Karpas-422 (cell line): ENCODE measurements around the gene FIBIN. TPM values are rescaled to one million over a fixed set of nuclear protein-coding genes. Genes with fewer than 3 reads are reported as not detected.

ENCODE experiments used
- DNase-seq: peaks from one replicate; pipeline ENCODE4 v3.0.0-alpha.2; 2015
- H2AFZ ChIP-seq: fragments of 200-600 bp; sonication (generic); 2 replicates; pipeline ENCODE4 v1.6.1; 2014; ENCODE audit warnings: antibody characterized with exemption, low read length, mixed read lengths
- H3K27ac ChIP-seq: fragments of 200-600 bp; sonication (generic); 2 replicates; pipeline ENCODE4 v1.5.1; 2014; ENCODE audit warnings: mild to moderate bottlenecking, low read length, moderate library complexity
- H3K27me3 ChIP-seq: fragments of 200-600 bp; sonication (generic); 2 replicates; pipeline ENCODE4 v1.6.1; 2014; ENCODE audit warnings: low read length, mixed read lengths
- H3K36me3 ChIP-seq: fragments of 200-600 bp; sonication (generic); 2 replicates; pipeline ENCODE4 v1.6.1; 2014; ENCODE audit warnings: low read length, mixed read lengths; ENCODE audit not compliant: insufficient read depth
- H3K4me1 ChIP-seq: fragments of 200-600 bp; sonication (generic); 2 replicates; pipeline ENCODE4 v1.6.1; 2014; ENCODE audit warnings: mild to moderate bottlenecking, low read length, mixed read lengths
- H3K4me2 ChIP-seq: fragments of 200-600 bp; sonication (generic); 2 replicates; pipeline ENCODE4 v1.6.1; 2014; ENCODE audit warnings: low read length, low read depth, mild to moderate bottlenecking; ENCODE audit not compliant: poor library complexity, severe bottlenecking
- H3K4me3 ChIP-seq: fragments of 200-600 bp; sonication (generic); 2 replicates; pipeline ENCODE4 v1.5.1; 2014; ENCODE audit warnings: mild to moderate bottlenecking, antibody characterized with exemption, low read length, mixed read lengths
- H3K79me2 ChIP-seq: fragments of 200-600 bp; sonication (generic); 2 replicates; pipeline ENCODE4 v1.6.1; 2014; ENCODE audit warnings: mild to moderate bottlenecking, low read length, mixed read lengths
- H3K9ac ChIP-seq: fragments of 200-600 bp; sonication (generic); 2 replicates; pipeline ENCODE4 v1.6.0; 2014; ENCODE audit warnings: low read length
- H3K9me2 ChIP-seq: fragments of 200-600 bp; sonication (generic), shearing (Covaris generic); replicated peaks from 2 replicates; pipeline ENCODE4 v1.6.0; 2014; ENCODE audit warnings: mild to moderate bottlenecking, low read length, moderate library complexity; ENCODE audit not compliant: insufficient read depth
- H3K9me3 ChIP-seq: fragments of 300-700, 200-600 bp; sonication (generic); 2 replicates; pipeline ENCODE4 v1.6.1; 2014; ENCODE audit warnings: low read length, mixed read lengths
- H4K20me1 ChIP-seq: fragments of 200-600 bp; sonication (generic); 2 replicates; pipeline ENCODE4 v1.6.1; 2014; ENCODE audit warnings: mild to moderate bottlenecking, antibody characterized with exemption, low read length, low read depth; ENCODE audit not compliant: insufficient read depth
- total RNA-seq: library from RNA; depleted of rRNA; stranded (reverse); fragments of >200 nt; shearing (Covaris generic); gene quantifications from 2 replicates; pipeline ENCODE4 v1.2.3, GENCODE V29; 2014; ENCODE audit warnings: low replicate concordance; rRNA removed

The FIBIN gene
- total RNA-seq, result not detected in 2 replicates

DNA sequence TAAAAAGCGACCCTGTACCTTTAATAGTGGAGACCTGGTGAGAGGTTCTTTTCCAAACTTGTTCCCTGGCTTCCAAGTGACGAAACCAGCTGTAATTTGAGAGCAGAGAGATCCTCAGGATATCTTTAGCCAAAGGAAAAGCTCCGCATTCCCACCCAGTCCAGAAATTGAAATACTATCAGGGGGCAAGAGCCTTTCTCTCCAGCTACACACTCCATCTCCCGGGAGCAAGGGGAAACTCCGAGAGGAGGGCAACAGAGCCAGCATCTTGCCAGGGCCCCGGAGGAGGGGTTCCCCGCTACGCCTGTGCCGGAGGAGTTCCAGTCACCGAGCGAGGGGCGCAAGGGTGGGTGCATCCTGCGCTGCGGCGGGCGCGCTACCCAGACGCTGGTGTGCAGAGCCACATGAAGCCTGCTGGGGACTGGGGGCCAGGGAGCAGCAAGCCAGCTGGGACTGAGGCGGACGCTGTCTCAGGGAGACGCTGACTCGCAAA lies at the start of gene FIBIN:
FIBIN (plus strand) TSS at position 148 of the 493 bp plus-strand sequence. CDS start 415 bp downstream, outside the sequence.
- H3K4me3 ChIP-seq, result no peak within 1 kb of the TSS
- no peak for DNase-seq
- H3K36me3 ChIP-seq, result no peaks in the 10 kb centered on the region
- H3K27ac ChIP-seq, result no peak within 1 kb of the TSS
- no peaks in the 10 kb centered on the region for H3K9me2 ChIP-seq
- no peaks in the 10 kb centered on the region for H4K20me1 ChIP-seq
- no peak within 1 kb of the TSS for H3K9ac ChIP-seq
- H2AFZ ChIP-seq, result no peak within 1 kb of the TSS
- H3K4me2 ChIP-seq, result no peak within 1 kb of the TSS
- no peaks in the 10 kb centered on the region for H3K27me3 ChIP-seq
- H3K4me1 ChIP-seq, result no peaks in the 10 kb centered on the region
- no peaks in the 10 kb centered on the region for H3K9me3 ChIP-seq
- no peaks in the 10 kb centered on the region for H3K79me2 ChIP-seq

DNA sequence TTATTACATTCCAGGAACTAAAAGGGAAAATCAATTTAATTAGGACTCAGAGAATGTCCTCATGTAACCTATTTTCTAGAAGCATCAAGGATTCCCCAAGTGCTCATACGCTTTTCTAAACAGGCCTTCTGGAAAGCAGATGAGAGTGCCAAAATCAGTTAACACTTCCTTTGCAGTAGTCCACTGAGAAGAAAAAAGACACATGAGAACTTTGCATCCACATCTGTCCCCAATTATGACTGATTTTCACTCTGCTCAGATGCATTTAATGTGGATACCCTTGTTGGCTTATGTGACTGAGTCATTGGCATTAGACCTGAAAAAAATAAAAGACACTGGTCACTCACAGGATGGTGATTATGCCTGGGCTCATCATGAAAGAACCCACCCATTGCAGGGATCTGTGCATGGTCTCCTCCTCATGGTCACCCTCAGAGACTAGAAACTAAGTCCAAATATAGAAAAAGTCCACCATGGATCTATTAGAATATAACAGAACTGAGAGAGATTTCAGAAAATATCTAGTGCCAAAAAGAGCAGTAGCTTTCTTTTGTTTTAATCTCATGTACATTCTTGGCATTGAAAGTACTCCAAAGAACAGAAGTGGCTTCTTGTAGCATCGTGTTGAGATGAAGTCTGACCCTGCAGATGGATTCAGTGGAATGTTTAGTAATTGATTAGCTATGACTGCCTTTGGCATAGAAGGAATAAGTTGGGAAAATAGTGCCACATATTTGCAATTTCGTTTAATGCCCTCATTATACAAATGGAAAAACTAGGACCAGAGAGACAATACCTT lies 48.8 kb upstream of the FIBIN start:
- Histone ChIP-seq H3K4me1 (no peaks in the 10 kb centered on the region), H3K79me2 (no peaks in the 10 kb centered on the region), H3K9me2 (no peaks in the 10 kb centered on the region), H3K27ac (no peak overlapping the region), H4K20me1 (no peaks in the 10 kb centered on the region), H3K36me3 (no peaks in the 10 kb centered on the region), H3K9ac (no peak overlapping the region), H3K9me3 (no peaks in the 10 kb centered on the region), H3K27me3 (no peaks in the 10 kb centered on the region; the same call in 1 of the 2 replicates), H2AFZ (no peak overlapping the region), H3K4me3 (no peak overlapping the region), H3K4me2 (no peak overlapping the region)
- DNase-seq, result no peak

DNA sequence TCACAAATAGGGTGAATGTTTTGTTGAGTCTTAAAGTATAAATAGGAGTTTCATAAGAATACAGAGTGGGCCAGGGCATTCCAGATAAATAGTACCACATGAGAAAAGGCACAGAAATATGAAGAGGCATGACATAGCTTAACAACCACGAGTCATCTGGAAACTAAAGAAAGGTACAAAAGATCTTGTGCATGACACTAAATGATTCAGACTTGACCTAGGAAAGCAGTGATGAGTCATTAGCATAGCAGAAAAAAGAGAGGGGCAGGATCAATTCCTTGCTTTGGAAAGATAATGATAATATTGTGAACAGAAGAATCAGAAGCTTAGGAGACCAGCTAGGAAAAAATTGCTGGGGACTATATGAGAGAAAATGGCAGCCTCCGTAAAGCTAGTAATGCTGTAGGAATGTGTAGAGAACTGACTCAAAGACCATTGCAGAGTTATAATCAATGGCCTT lies 47.6 kb upstream of the FIBIN start:
- Histone ChIP-seq H3K79me2 (no peaks in the 10 kb centered on the region), H3K27me3 (no peaks in the 10 kb centered on the region; the same call in 1 of the 2 replicates), H2AFZ (no peak overlapping the region), H3K27ac (no peak overlapping the region), H3K4me2 (no peak overlapping the region), H3K36me3 (no peaks in the 10 kb centered on the region), H3K9ac (no peak overlapping the region), H3K4me1 (no peaks in the 10 kb centered on the region), H3K4me3 (no peak overlapping the region), H3K9me3 (no peaks in the 10 kb centered on the region), H3K9me2 (no peaks in the 10 kb centered on the region), H4K20me1 (no peaks in the 10 kb centered on the region)
- no peak for DNase-seq

DNA sequence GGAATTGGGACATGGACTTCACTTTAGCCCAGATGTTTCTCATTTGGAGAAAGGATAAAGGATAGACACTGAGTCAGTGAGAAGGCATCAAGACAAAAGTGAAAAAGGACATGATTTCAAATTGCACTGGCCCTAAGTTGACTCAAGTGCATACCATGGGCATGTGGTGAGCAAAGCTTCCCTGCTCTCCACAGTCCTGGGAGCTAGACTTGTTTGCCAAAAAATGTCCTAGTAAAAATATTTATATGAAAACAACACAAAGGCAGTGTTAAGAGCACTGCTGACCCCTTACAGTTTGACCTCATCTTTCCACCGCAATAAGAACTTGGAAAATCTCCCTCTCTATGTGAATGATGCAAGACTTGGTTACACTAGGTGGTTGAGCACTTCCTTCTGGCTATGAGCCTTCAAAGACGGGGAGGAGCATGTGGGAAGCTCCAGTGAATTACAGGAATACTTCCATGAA lies 46.5 kb upstream of the FIBIN start:
- DNase-seq, result no peak
- Histone ChIP-seq H2AFZ (no peak overlapping the region), H3K9ac (no peak overlapping the region), H3K27ac (no peak overlapping the region), H3K4me3 (no peak overlapping the region), H3K9me3 (no peaks in the 10 kb centered on the region), H3K27me3 (no peaks in the 10 kb centered on the region; the same call in 1 of the 2 replicates), H4K20me1 (no peaks in the 10 kb centered on the region), H3K36me3 (no peaks in the 10 kb centered on the region), H3K79me2 (no peaks in the 10 kb centered on the region), H3K4me2 (no peak overlapping the region), H3K4me1 (no peaks in the 10 kb centered on the region), H3K9me2 (no peaks in the 10 kb centered on the region)

GRCh38 chr11:26947904-26948639 lies 45.8 kb upstream of the FIBIN start:
- Histone ChIP-seq H2AFZ (no peak overlapping the region), H3K4me3 (no peak overlapping the region), H3K9me3 (no peaks in the 10 kb centered on the region), H3K9ac (no peak overlapping the region), H3K79me2 (no peaks in the 10 kb centered on the region), H3K9me2 (no peaks in the 10 kb centered on the region), H3K27ac (no peak overlapping the region), H3K4me2 (no peak overlapping the region), H3K36me3 (no peaks in the 10 kb centered on the region), H3K27me3 (no peaks in the 10 kb centered on the region; the same call in 1 of the 2 replicates), H4K20me1 (no peaks in the 10 kb centered on the region), H3K4me1 (no peaks in the 10 kb centered on the region)
- DNase-seq, result no peak

GRCh38 chr11:26948881-26949280 lies 45.0 kb upstream of the FIBIN start:
- DNase-seq, result no peak
- H3K9me2 ChIP-seq, result no peaks in the 10 kb centered on the region
- no peak overlapping the region for H3K4me3 ChIP-seq
- no peak overlapping the region for H3K4me2 ChIP-seq
- H3K4me1 ChIP-seq, result no peaks in the 10 kb centered on the region
- no peaks in the 10 kb centered on the region for H3K9me3 ChIP-seq
- no peak overlapping the region for H3K27ac ChIP-seq
- H3K79me2 ChIP-seq, result no peaks in the 10 kb centered on the region
- H2AFZ ChIP-seq, result no peak overlapping the region
- H3K9ac ChIP-seq, result no peak overlapping the region
- H4K20me1 ChIP-seq, result no peaks in the 10 kb centered on the region
- no peaks in the 10 kb centered on the region; the same call in 1 of the 2 replicates for H3K27me3 ChIP-seq
- H3K36me3 ChIP-seq, result no peaks in the 10 kb centered on the region

DNA sequence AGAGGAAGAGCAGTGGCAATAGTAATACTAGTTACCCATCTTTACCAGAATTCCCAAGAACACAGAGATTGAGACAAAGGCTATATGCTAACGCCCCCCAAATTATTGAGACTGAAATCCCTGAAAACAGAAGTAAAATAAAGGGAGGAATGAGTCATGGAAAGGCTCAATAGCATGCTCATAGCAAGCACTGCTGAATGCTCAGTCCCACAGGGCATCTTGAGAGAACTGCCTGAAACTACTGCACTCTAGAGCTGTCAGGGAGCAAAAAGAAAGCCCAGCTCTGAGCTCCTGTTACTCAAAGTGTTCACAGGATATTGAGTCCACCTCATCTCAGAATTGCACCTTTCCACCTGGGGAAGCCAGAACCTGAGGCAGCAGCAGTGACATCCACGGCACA lies 44.1 kb upstream of the FIBIN start:
- Histone ChIP-seq H3K36me3 (no peaks in the 10 kb centered on the region), H3K9me2 (no peaks in the 10 kb centered on the region), H3K9me3 (no peaks in the 10 kb centered on the region), H3K9ac (no peak overlapping the region), H2AFZ (no peak overlapping the region), H3K79me2 (no peaks in the 10 kb centered on the region), H3K4me1 (no peaks in the 10 kb centered on the region), H3K27ac (no peak overlapping the region), H4K20me1 (no peaks in the 10 kb centered on the region), H3K27me3 (no peaks in the 10 kb centered on the region; the same call in 1 of the 2 replicates), H3K4me3 (no peak overlapping the region), H3K4me2 (no peak overlapping the region)
- DNase-seq, result no peak

- no peaks in the 10 kb centered on the region for H3K4me1 ChIP-seq
- no peaks in the 10 kb centered on the region for H3K79me2 ChIP-seq
- H3K9me3 ChIP-seq, result no peaks in the 10 kb centered on the region
- no peak overlapping the region for H3K4me2 ChIP-seq
- H3K27ac ChIP-seq, result no peak overlapping the region
- H3K27me3 ChIP-seq, result no peaks in the 10 kb centered on the region; the same call in 1 of the 2 replicates
- H2AFZ ChIP-seq, result no peak overlapping the region
- DNase-seq, result no peak
- no peak overlapping the region for H3K4me3 ChIP-seq
- H3K36me3 ChIP-seq, result no peaks in the 10 kb centered on the region
- H3K9ac ChIP-seq, result no peak overlapping the region
- no peaks in the 10 kb centered on the region for H3K9me2 ChIP-seq
- H4K20me1 ChIP-seq, result no peaks in the 10 kb centered on the region
These were observed 43.6 kb upstream of the FIBIN start for GRCh38 chr11:26950260-26950719.
